Activated CD8-positive, alpha-beta T cell treated with anti-CD3 and anti-CD28 coated beads, Interleukin-2, amount 10 ng/mL, durations not matched to agents 7 days and 5 days (primary cell): Measurements from ENCODE around the gene ZNF319. TPM values are rescaled to one million over a fixed set of nuclear protein-coding genes. Genes with fewer than 3 reads are reported as not detected.
"Not testable (repeated sequence)": the region's sequence is repeated elsewhere in the genome, so short reads cannot be mapped to it uniquely, and the experiment has no call there.

ENCODE experiments used
- ATAC-seq: fragments of 150-1000 bp; cut with Tn5 transposase; one replicate; pipeline ENCODE4 v1.10.0; 2021; ENCODE audit warnings: moderate library complexity
- CTCF ChIA-PET: fragments of 350-600 bp; sonication (Branson Sonifier 250); formaldehyde crosslinking; loops from one replicate; lab custom pipeline; 2021; ENCODE audit warnings: antibody characterized with exemption; lab: Charles Lee
- POLR2A ChIA-PET: fragments of 350-600 bp; sonication (Branson Sonifier 250); formaldehyde crosslinking; loops from one replicate; lab custom pipeline; 2021; ENCODE audit warnings: antibody characterized with exemption; lab: Charles Lee
- DNase-seq: peaks from one replicate; pipeline ENCODE4 v3.0.0-alpha.2; 2020
- H3K27ac Mint-ChIP-seq: one replicate; pipeline ENCODE4 v1.8.0; 2021; ENCODE audit warnings: mild to moderate bottlenecking, mixed read lengths
- H3K27me3 Mint-ChIP-seq: one replicate; pipeline ENCODE4 v1.8.0; 2021; ENCODE audit warnings: low read depth, mixed read lengths
- H3K36me3 Mint-ChIP-seq: one replicate; pipeline ENCODE4 v1.8.0; 2021; ENCODE audit warnings: low read depth, mixed read lengths
- H3K4me1 Mint-ChIP-seq: one replicate; pipeline ENCODE4 v1.8.0; 2021; ENCODE audit warnings: low read depth, mixed read lengths
- H3K4me3 Mint-ChIP-seq: one replicate; pipeline ENCODE4 v1.8.0; 2021; ENCODE audit warnings: mild to moderate bottlenecking, mixed read lengths
- H3K9me3 Mint-ChIP-seq: one replicate; pipeline ENCODE4 v1.8.0; 2022; ENCODE audit warnings: mixed read lengths; ENCODE audit not compliant: insufficient read depth
- total RNA-seq, 2 experiments: library from RNA; stranded (reverse); gene quantifications; one replicate each; pipeline ENCODE4 v1.2.3, GENCODE V29; 2021

ZNF319 gene
- total RNA-seq, 2 experiments from 2014 or later = 16.6 to 17.0 TPM

DNA sequence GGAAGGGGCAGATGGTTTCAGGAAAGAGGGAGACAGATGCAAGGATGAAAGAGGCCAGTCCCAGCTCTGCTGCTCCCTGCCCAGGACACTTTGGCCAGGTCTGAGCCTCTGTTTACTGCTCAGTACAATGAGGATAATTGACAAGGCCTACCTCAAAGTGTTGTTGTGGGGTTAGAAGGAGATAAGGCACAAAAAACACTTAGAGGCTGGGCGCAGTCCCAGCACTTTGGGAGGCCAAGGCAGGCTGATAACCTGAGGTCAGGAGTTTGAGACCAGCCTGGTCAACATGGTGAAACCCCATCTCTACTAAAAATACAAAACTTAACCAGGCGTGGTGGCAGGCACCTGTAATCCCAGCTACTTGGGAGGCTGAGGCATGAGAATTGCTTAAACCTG is 22.4 kb downstream of the ZNF319 start:
- POLR2A ChIA-PET, CTCF ChIA-PET, H3K27ac Mint-ChIP-seq, DNase-seq, H3K4me1 Mint-ChIP-seq, ATAC-seq, H3K27me3 Mint-ChIP-seq, H3K4me3 Mint-ChIP-seq, H3K9me3 Mint-ChIP-seq, H3K36me3 Mint-ChIP-seq: not testable (repeated sequence)

DNA sequence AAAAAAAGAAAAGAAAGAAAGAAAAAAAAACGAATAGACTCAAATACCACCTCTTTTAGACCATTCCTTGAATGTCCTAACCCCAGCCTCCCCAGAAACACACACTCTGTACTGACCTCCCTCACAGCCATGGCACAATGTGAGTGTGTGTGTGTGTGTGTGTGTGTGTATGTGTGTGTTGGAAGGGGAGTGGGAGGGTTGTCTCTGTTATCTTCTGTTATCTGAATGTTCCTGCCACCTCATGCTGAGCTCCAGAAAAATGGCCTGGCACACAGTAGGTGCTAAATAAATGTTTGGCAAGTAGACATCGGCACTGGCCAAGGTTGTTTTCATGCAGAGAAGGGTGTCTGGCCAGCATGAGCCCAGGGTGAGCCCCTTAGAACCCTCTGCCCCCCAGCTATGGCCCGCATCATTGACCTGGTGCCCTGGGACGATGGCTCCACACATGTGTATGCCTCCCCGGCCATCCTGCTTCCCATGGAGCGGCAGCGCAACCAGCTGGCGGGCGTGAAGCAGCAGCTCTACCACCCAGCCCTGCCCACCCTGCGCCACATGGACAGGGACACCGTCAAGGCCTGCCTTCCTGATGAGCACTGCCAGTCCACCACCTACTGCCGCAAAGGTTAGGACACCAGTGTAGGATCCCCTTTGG is 22.9 kb downstream of the ZNF319 start:
- Mint-ChIP-seq H3K27me3 (peaks cover 3% of the 10 kb centered on the region), H3K27ac (no peak overlapping the region), H3K36me3 (no peaks in the 10 kb centered on the region), H3K9me3 (no peaks in the 10 kb centered on the region), H3K4me1 (peaks cover 3% of the 10 kb centered on the region), H3K4me3 (no peak overlapping the region)
- ChIA-PET POLR2A (no interaction called here), CTCF (no interaction called here)
- DNase-seq = no peak
- ATAC-seq = no peak

- DNase-seq (no peak), ATAC-seq (no peak)
- Mint-ChIP-seq H3K9me3 (no peaks in the 10 kb centered on the region), H3K4me3 (no peak overlapping the region), H3K27me3 (no peaks in the 10 kb centered on the region), H3K36me3 (no peaks in the 10 kb centered on the region), H3K4me1 (peaks cover 11% of the 10 kb centered on the region), H3K27ac (no peak overlapping the region)
- POLR2A ChIA-PET = no interaction called here
- CTCF ChIA-PET = no interaction called here
These were observed 24.1 kb downstream of the ZNF319 start for GRCh38 chr16:57976331-57976796.

DNA sequence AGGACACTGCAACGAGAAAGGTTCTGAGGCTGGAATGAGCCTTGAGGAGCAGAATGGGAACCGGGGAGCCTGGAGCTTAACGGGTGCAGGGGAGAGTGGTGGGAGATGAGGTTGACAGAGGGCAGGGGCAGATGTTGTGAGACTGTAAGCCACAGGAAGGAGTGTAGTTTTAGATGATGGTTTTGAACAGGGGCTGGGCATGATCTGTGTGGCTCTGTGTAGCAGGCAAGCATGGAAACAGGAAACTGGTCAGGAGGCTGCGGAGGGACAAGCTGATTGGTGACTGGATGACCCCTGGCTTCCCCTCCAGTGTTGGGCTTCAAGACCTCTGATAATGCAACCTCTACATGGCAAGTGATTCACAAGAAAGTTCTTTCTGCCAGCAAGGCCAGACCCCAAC is 28.2 kb downstream of the ZNF319 start:
- Mint-ChIP-seq H3K27me3 (peaks cover 2% of the 10 kb centered on the region), H3K36me3 (no peaks in the 10 kb centered on the region), H3K9me3 (no peaks in the 10 kb centered on the region), H3K4me1 (peaks cover 11% of the 10 kb centered on the region), H3K27ac (peak overlapping the region; percentile 26), H3K4me3 (no peak overlapping the region)
- ATAC-seq (peak; percentile 57), DNase-seq (no peak)
- ChIA-PET POLR2A (no interaction called here), CTCF (no interaction called here)

DNA sequence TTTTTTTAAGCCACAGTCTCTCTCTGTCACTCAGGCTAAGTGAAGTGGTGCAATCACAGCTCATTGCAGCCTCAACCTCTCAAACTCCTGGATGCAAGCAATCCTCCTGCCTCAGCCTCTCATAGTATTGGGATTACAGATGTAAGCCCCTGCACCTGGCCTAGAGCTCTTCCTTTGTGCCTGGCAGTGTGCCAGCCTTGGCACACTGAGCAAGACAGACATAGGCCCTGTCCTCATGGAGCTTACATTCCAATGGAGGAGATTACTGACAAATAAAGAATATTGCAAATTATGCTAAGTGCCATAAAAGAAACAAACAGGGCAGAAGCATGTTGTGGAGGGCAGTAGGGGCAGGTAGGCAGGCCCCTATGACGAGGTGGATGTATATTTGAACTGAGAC is 28.6 kb downstream of the ZNF319 start:
- peak overlapping the region; percentile 21 for H3K27ac Mint-ChIP-seq
- CTCF ChIA-PET = no interaction called here
- H3K36me3 Mint-ChIP-seq = no peaks in the 10 kb centered on the region
- H3K4me3 Mint-ChIP-seq = no peak overlapping the region
- DNase-seq (no peak), ATAC-seq (no peak)
- peaks cover 11% of the 10 kb centered on the region for H3K4me1 Mint-ChIP-seq
- POLR2A ChIA-PET = no interaction called here
- peaks cover 2% of the 10 kb centered on the region for H3K27me3 Mint-ChIP-seq
- no peaks in the 10 kb centered on the region for H3K9me3 Mint-ChIP-seq

GRCh38 chr16:57970970-57971369 is 29.5 kb downstream of the ZNF319 start, which contains the start of gene CNGB1:
Gene CNGB1, minus strand, starts transcription at chr16:57971128. Its CDS starts 3,842 bp downstream, at chr16:57967286.
- no peak for ATAC-seq
- H3K4me3 Mint-ChIP-seq = no peak within 1 kb of the TSS
- no peaks in the 10 kb centered on the region for H3K36me3 Mint-ChIP-seq
- DNase-seq = no peak
- peak within 1 kb of the TSS; percentile 21 for H3K27ac Mint-ChIP-seq
- H3K27me3 Mint-ChIP-seq = peaks cover 2% of the 10 kb centered on the region
- peaks cover 11% of the 10 kb centered on the region for H3K4me1 Mint-ChIP-seq
- ChIA-PET CTCF (no interaction called here), POLR2A (no interaction called here)
- no peaks in the 10 kb centered on the region for H3K9me3 Mint-ChIP-seq

DNA sequence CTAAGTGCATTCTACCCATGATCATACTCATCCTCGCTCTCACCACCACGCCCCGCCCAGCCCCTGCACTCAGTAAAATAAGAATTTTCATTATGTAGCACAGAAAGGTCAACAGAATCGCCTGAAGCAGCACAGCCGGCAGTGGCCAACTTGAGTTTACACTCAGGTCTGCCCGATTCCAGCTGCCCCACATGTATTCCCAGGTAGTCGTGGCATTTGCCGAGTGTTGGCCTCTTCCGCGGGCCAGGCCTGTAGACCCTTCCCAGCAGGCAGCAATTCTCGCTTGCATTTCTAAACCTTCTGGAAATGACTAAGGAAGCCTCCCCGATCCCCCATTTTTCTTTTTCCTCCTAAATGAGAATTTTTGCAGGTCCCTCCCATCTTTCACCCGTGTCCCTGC is 30.2 kb downstream of the ZNF319 start:
- ATAC-seq = no peak
- peaks cover 11% of the 10 kb centered on the region for H3K4me1 Mint-ChIP-seq
- ChIA-PET POLR2A (no interaction called here), CTCF (no interaction called here)
- H3K27ac Mint-ChIP-seq = no peak overlapping the region
- no peaks in the 10 kb centered on the region for H3K9me3 Mint-ChIP-seq
- no peak for DNase-seq
- H3K4me3 Mint-ChIP-seq = no peak overlapping the region
- no peaks in the 10 kb centered on the region for H3K36me3 Mint-ChIP-seq
- H3K27me3 Mint-ChIP-seq = peaks cover 2% of the 10 kb centered on the region

- H3K36me3 Mint-ChIP-seq = no peaks in the 10 kb centered on the region
- peaks cover 2% of the 10 kb centered on the region for H3K27me3 Mint-ChIP-seq
- H3K9me3 Mint-ChIP-seq = no peaks in the 10 kb centered on the region
- POLR2A ChIA-PET = no interaction called here
- DNase-seq = no peak
- no peak overlapping the region for H3K27ac Mint-ChIP-seq
- no peak for ATAC-seq
- peaks cover 11% of the 10 kb centered on the region for H3K4me1 Mint-ChIP-seq
- CTCF ChIA-PET = no interaction called here
- H3K4me3 Mint-ChIP-seq = no peak overlapping the region
These were observed 30.9 kb downstream of the ZNF319 start for GRCh38 chr16:57969451-57970123.

- DNase-seq (no peak), ATAC-seq (no peak)
- no peaks in the 10 kb centered on the region for H3K36me3 Mint-ChIP-seq
- ChIA-PET CTCF (no interaction called here), POLR2A (no interaction called here)
- no peak overlapping the region for H3K27ac Mint-ChIP-seq
- H3K27me3 Mint-ChIP-seq = peaks cover 2% of the 10 kb centered on the region
- peaks cover 11% of the 10 kb centered on the region for H3K4me1 Mint-ChIP-seq
- no peaks in the 10 kb centered on the region for H3K9me3 Mint-ChIP-seq
- H3K4me3 Mint-ChIP-seq = no peak overlapping the region
These were observed 32.6 kb downstream of the ZNF319 start for GRCh38 chr16:57967916-57968315.

DNA sequence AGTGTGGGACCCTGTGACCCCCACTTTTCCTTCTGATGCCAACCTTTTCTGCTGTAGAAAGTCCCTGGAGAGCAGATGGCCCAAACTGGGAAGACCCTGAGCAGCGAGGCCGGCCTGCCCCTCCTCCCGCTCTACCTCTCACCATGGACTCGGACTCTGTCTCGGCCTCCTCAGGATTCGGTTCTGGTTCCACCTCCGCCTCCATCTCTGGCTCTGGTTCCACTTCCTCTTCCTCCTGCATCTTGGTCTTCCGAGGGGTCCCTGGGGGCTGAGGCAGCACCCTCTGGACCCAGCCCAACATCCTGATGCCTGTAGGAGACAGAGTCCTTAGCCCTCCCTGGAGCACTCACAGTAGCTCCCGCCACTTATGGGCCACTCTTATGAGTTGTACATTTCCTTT is 33.5 kb downstream of the ZNF319 start:
- H3K4me3 Mint-ChIP-seq = no peak overlapping the region
- ATAC-seq (no peak), DNase-seq (no peak)
- ChIA-PET POLR2A (no interaction called here), CTCF (interaction anchor here (1.4 kb wide), 1 partner anchor 10 kb away, joined by 3 read pairs; no protein-coding TSS in a partner anchor)
- peaks cover 2% of the 10 kb centered on the region for H3K4me1 Mint-ChIP-seq
- H3K27ac Mint-ChIP-seq = no peak overlapping the region
- H3K27me3 Mint-ChIP-seq = peaks cover 2% of the 10 kb centered on the region
- H3K36me3 Mint-ChIP-seq = no peaks in the 10 kb centered on the region
- no peaks in the 10 kb centered on the region for H3K9me3 Mint-ChIP-seq

DNA sequence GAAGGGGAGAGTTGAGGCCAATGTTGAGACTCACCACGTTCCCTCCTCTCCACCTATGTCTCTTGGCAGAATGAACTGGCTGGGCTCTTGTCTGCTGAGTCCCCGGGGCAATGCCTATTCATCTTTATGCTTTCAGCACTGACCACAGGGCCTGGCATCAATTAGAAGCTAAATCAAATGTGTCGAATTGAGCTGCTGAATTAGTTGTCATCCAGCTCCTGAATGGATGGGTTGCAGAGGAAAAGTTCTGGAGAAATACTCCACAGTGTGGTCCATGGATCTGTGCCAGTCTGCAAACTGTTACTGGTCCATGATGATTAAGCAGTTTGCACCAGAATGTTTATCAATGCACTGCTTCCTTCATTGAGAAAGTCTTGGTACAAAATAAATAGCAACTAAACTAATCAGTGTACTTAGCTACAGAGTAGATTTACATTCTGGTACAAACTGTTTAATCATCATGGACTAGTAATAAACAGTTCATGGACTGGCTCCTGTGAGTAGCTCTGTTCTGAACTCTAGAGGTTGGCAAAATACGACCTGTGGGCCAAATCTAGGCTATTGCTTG is 34.2 kb downstream of the ZNF319 start:
- Mint-ChIP-seq H3K4me3 (no peak overlapping the region), H3K36me3 (no peaks in the 10 kb centered on the region), H3K9me3 (no peaks in the 10 kb centered on the region), H3K4me1 (no peaks in the 10 kb centered on the region), H3K27ac (no peak overlapping the region), H3K27me3 (peaks cover 2% of the 10 kb centered on the region)
- DNase-seq = no peak
- ChIA-PET CTCF (interaction anchor here (1.2 to 1.4 kb wide), 2 partner anchors 10 to 14 kb away, joined by 3 read pairs; no protein-coding TSS in a partner anchor), POLR2A (no interaction called here)
- no peak for ATAC-seq

- CTCF ChIA-PET = no interaction called here
- ATAC-seq (no peak), DNase-seq (no peak)
- H3K36me3 Mint-ChIP-seq = no peaks in the 10 kb centered on the region
- H3K4me1 Mint-ChIP-seq = no peaks in the 10 kb centered on the region
- H3K4me3 Mint-ChIP-seq = no peak overlapping the region
- POLR2A ChIA-PET = no interaction called here
- no peaks in the 10 kb centered on the region for H3K9me3 Mint-ChIP-seq
- no peaks in the 10 kb centered on the region for H3K27me3 Mint-ChIP-seq
- H3K27ac Mint-ChIP-seq = no peak overlapping the region
These were observed 36.2 kb downstream of the ZNF319 start for GRCh38 chr16:57964157-57964700.
